ENCODE data around the gene NDRG3.

Gene NDRG3

DNA sequence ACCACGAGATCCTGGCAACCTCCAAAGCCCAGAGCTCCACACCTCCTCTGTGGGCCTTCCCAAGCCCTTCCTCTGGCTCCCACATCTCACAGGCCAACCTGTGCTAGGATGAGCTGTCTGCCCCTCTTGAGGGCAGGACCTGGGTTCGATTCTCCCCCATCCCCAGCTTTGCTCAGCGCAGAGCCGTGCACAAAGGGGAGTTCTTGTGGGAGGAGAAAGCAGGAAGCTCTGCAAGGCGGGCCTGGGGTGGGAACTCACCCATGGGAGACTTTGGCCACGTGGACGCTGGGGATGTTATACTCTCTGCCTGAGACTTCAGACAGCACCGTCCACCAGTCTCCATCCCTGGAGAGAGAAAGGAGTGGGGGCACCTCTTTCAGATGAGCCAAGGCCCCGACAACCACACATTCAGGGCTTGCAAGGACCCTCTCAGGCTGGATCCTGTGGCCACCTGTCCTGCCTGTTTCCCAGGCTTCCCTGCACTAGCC, 112.6 kb downstream of the NDRG3 start:
- no peaks in the 10 kb centered on the region; the same call in 1 of the 2 replicates for H3K9me3 ChIP-seq
- no peak overlapping the region for H3K4me3 ChIP-seq (ENCODE audit: low read depth, low read length)
- no peak for TF ChIP-seq CTCF (IDR thresholded peaks at IDR 0.05; ENCODE audit: low read depth, low read length)
- H3K27me3 ChIP-seq, result no peaks in the 10 kb centered on the region
- H3K36me3 ChIP-seq, result no peaks in the 10 kb centered on the region
- DNase-seq, result no peak
- no peaks in the 10 kb centered on the region for H3K4me1 ChIP-seq

DNA sequence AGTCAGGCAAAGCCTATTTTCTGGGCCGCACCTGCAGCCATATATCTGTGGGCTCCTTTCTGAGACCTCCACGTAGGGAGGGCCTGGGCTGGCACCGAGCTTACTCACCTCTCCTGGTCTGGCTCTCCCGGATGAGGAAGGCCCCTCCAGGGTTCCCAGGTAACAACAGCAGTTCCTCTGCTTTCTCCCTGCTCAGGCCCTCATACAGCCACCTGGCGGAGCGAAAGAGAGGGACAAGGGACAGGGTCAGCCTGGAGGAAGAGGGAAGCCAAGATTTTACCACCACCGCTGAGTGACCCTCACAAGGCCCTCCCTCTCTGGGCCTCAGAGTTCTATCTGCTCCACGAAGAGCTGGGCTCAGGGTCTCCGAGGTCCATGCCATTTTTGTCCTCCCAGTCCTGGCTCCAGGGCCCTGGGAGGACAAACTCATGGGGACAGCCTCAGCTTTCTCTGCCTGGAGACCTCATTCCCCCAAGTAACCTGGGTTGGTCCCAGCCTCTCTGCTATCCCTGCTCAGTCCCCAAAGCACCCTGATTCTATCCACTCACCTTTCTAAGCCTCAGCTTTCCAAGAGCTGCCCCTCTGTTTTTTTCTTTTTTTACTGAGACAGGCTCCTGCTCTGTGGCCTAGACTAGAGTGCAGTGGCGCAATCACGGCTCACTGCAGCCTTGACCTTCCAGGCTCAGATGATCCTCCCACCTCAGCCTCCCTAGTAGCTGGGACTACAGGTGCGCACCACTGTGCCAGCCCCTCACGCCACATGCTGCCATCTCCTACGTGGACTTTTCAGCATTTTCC, 113.2 kb downstream of the NDRG3 start:
- no peaks in the 10 kb centered on the region for H3K27me3 ChIP-seq
- no peaks in the 10 kb centered on the region for H3K36me3 ChIP-seq
- no peaks in the 10 kb centered on the region for H3K4me1 ChIP-seq
- no peak overlapping the region for H3K4me3 ChIP-seq (ENCODE audit: low read depth, low read length)
- H3K9me3 ChIP-seq, result no peaks in the 10 kb centered on the region; the same call in 1 of the 2 replicates
- TF ChIP-seq CTCF (IDR thresholded peaks at IDR 0.05; ENCODE audit: low read depth, low read length), result no peak
- DNase-seq, result no peak

GRCh38 chr20:36632147-36632486, 113.8 kb downstream of the NDRG3 start:
- Histone ChIP-seq H3K27me3 (no peaks in the 10 kb centered on the region), H3K36me3 (no peaks in the 10 kb centered on the region), H3K4me3 (ENCODE audit: low read depth, low read length) (no peak overlapping the region), H3K9me3 (no peaks in the 10 kb centered on the region; the same call in 1 of the 2 replicates), H3K4me1 (no peaks in the 10 kb centered on the region)
- no peak for DNase-seq
- no peak for TF ChIP-seq CTCF (IDR thresholded peaks at IDR 0.05; ENCODE audit: low read depth, low read length)

DNA sequence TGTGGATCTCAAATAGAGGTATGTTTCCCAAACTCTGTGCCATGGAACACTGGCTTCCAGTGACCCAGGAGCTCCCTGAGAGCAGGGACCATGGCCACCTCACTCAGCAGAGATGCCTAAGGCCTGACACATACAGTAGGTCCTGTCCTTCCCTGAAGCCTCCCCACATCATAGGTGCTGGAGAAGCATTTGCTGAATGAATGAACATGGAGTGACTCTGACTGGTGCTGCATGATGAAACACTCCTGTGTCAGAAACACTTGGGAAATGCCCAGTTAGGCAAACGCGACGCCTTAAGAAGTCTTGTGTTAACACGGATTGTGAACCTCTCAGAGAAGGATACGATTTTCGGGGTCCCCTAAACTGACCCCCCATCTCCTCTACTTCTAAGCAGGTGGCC, 114.2 kb downstream of the NDRG3 start:
- Histone ChIP-seq H3K36me3 (no peaks in the 10 kb centered on the region), H3K4me3 (ENCODE audit: low read depth, low read length) (no peak overlapping the region), H3K9me3 (no peaks in the 10 kb centered on the region; the same call in 1 of the 2 replicates), H3K4me1 (no peaks in the 10 kb centered on the region), H3K27me3 (no peaks in the 10 kb centered on the region)
- TF ChIP-seq CTCF (IDR thresholded peaks at IDR 0.05; ENCODE audit: low read depth, low read length), result no peak
- no peak for DNase-seq

DNA sequence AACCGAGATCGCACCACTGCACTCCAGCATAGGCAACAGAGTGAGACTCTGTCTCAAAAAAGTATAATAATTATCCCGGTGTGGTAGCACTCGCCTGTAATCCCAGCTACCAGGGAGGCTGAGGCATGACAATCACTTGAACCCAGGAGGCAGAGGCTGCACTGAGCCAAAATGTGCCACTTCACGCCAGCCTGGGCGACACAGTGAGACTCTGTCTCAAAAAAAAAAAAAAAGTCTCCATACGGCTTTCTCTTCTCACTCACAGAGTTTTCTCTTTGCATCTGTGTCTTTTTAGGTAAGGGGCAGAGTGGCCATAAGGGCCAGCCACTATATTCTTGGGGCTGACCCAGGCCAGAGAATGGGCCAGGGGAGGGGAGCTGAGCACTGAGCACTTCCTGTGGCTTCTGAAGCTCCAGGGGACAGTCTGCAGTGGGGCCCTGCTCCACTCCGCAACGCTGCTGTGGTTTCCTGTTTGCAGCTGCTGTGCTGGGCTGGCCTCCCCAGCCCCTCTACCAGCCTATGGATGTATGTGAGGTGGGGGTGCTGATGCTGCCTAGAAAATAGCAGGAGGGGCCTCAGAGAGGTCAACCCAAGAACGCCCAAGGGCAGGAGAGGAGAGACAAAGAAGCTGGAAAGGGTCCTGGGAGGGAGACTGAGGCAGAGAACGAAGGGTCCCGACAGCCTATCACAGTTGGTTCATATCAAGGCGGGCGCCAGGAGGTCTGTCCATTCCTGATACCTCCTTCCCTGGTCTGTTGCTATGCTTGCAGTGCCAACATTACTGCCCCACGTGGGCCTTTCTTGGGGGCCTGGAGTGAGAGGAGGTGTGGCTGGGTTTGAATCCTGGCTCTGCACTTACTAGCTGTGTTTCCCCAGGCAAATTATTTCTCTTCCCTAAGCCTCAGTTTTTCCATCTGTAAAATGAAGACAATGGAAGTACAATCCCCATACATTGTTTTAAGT, 115.9 kb downstream of the NDRG3 start:
- H3K9me3 ChIP-seq, result no peaks in the 10 kb centered on the region; the same call in 1 of the 2 replicates
- no peaks in the 10 kb centered on the region for H3K4me1 ChIP-seq
- TF ChIP-seq CTCF (IDR thresholded peaks at IDR 0.05; ENCODE audit: low read depth, low read length), result no peak
- no peak overlapping the region for H3K4me3 ChIP-seq (ENCODE audit: low read depth, low read length)
- H3K27me3 ChIP-seq, result no peaks in the 10 kb centered on the region
- no peaks in the 10 kb centered on the region for H3K36me3 ChIP-seq
- no peak for DNase-seq
